HepG2 (cell line): ENCODE measurements around the gene C1orf115. TPM values are rescaled to one million over a fixed set of nuclear protein-coding genes. Genes with fewer than 3 reads are reported as not detected.

Experiments
- AGO1 ChIP-seq: fragments of 200-400 bp; formaldehyde crosslinking; IDR thresholded peaks from 2 replicates; pipeline ENCODE4 v1.6.1; 2017; ENCODE audit warnings: mild to moderate bottlenecking, low read depth, low read length, moderate library complexity; ENCODE audit not compliant: poor library complexity, severe bottlenecking
- ARHGAP35 ChIP-seq: sonication (generic); formaldehyde crosslinking; IDR thresholded peaks from 2 replicates; pipeline ENCODE4 v1.9.0; 2022; ENCODE audit warnings: mild to moderate bottlenecking, inconsistent platforms, moderate library complexity, missing genetic modification reagents, borderline replicate concordance
- BCL3 ChIP-seq: sonication (generic); formaldehyde crosslinking; IDR thresholded peaks from 2 replicates; pipeline ENCODE4 v1.5.1; 2020; ENCODE audit warnings: mild to moderate bottlenecking, missing genetic modification reagents, moderate library complexity
- FOXM1 ChIP-seq: sonication (generic); formaldehyde crosslinking; IDR thresholded peaks from 2 replicates; pipeline ENCODE4 v1.5.0; 2020; ENCODE audit warnings: missing genetic modification reagents
- IKZF1 ChIP-seq: fragments of 450-650 bp; IDR thresholded peaks from 2 replicates; pipeline ENCODE4 v1.7.1; 2016
- JARID2 ChIP-seq: sonication (generic); formaldehyde crosslinking; IDR thresholded peaks from 2 replicates; pipeline ENCODE4 v1.8.1; 2023; ENCODE audit warnings: missing genetic modification reagents, inconsistent platforms; ENCODE audit not compliant: insufficient replicate concordance
- MTA1 ChIP-seq: sonication (generic); formaldehyde crosslinking; IDR thresholded peaks from 2 replicates; pipeline ENCODE4 v1.4.0; 2020; ENCODE audit warnings: missing genetic modification reagents, mild to moderate bottlenecking, borderline replicate concordance
- MYPOP ChIP-seq: sonication (generic); formaldehyde crosslinking; IDR thresholded peaks from 2 replicates; pipeline ENCODE4 v1.8.1; 2023; ENCODE audit warnings: mild to moderate bottlenecking, moderate library complexity, missing genetic modification reagents
- NONO ChIP-seq, 2 experiments: fragments of 450-650 bp in 1 of 2; sonication (generic) in 1 of 2; formaldehyde crosslinking in 1 of 2; IDR thresholded peaks in 1 of 2; conservative IDR thresholded peaks in 1 of 2; 2 replicates each; pipeline versions ENCODE4 v1.6.1 to v1.8.0; 2017 to 2022; ENCODE audit warnings: mild to moderate bottlenecking in 1 of 2, missing genetic modification reagents in 1 of 2, moderate library complexity in 1 of 2
- PLSCR1 ChIP-seq: sonication (generic); formaldehyde crosslinking; IDR thresholded peaks from 2 replicates; pipeline ENCODE4 v1.5.0; 2020; ENCODE audit warnings: missing genetic modification reagents, mild to moderate bottlenecking, borderline replicate concordance
- SMYD3 ChIP-seq: sonication (generic); formaldehyde crosslinking; IDR thresholded peaks from 2 replicates; pipeline ENCODE4 v1.8.1; 2023; ENCODE audit warnings: mild to moderate bottlenecking, missing genetic modification reagents
- ZBTB20 ChIP-seq: sonication (generic); formaldehyde crosslinking; IDR thresholded peaks from 2 replicates; pipeline ENCODE4 v1.8.1; 2023; ENCODE audit warnings: missing genetic modification reagents, low read depth, mild to moderate bottlenecking, borderline replicate concordance
- ZGPAT ChIP-seq: IDR thresholded peaks from 2 replicates; pipeline ENCODE4 v1.6.1; 2016; ENCODE audit warnings: mild to moderate bottlenecking
- ZNF136 ChIP-seq: sonication (generic); formaldehyde crosslinking; IDR thresholded peaks from 2 replicates; pipeline ENCODE4 v1.8.1; 2022; ENCODE audit warnings: low read depth, mild to moderate bottlenecking, moderate library complexity, missing genetic modification reagents
- ZNF296 ChIP-seq: sonication (generic); formaldehyde crosslinking; conservative IDR thresholded peaks from 2 replicates; pipeline ENCODE4 v1.5.0; 2020; ENCODE audit warnings: mild to moderate bottlenecking, missing genetic modification reagents
- ZNF451 ChIP-seq: sonication (generic); formaldehyde crosslinking; IDR thresholded peaks from 2 replicates; pipeline ENCODE4 v1.5.0; 2020; ENCODE audit warnings: mild to moderate bottlenecking, missing genetic modification reagents
- ZNF510 ChIP-seq: sonication (generic); formaldehyde crosslinking; IDR thresholded peaks from 2 replicates; pipeline ENCODE4 v1.4.0; 2020; ENCODE audit warnings: low read depth, mild to moderate bottlenecking, missing genetic modification reagents
- ZNF547 ChIP-seq: sonication (generic); formaldehyde crosslinking; IDR thresholded peaks from 2 replicates; pipeline ENCODE4 v1.5.1; 2020; ENCODE audit warnings: mild to moderate bottlenecking, missing genetic modification reagents
- ZNF562 ChIP-seq: sonication (generic); formaldehyde crosslinking; IDR thresholded peaks from 2 replicates; pipeline ENCODE4 v1.8.0; 2022; ENCODE audit warnings: missing genetic modification reagents, borderline replicate concordance
- ZNF563 ChIP-seq: sonication (generic); formaldehyde crosslinking; IDR thresholded peaks from 2 replicates; pipeline ENCODE4 v1.8.0; 2022; ENCODE audit warnings: mild to moderate bottlenecking, moderate library complexity, missing genetic modification reagents
- ZNF784 ChIP-seq: sonication (generic); formaldehyde crosslinking; IDR thresholded peaks from 2 replicates; pipeline ENCODE4 v1.5.1; 2020; ENCODE audit warnings: missing genetic modification reagents, mild to moderate bottlenecking, borderline replicate concordance
- ZNF850 ChIP-seq: sonication (generic); formaldehyde crosslinking; conservative IDR thresholded peaks from 2 replicates; pipeline ENCODE4 v1.9.0; 2021; ENCODE audit warnings: mild to moderate bottlenecking, missing genetic modification reagents
- ZNF879 ChIP-seq: sonication (generic); formaldehyde crosslinking; IDR thresholded peaks from 2 replicates; pipeline ENCODE4 v1.8.1; 2023; ENCODE audit warnings: missing genetic modification reagents
- polyA plus RNA-seq, 8 experiments: library from polyadenylated mRNA; depleted of rRNA in 3 of 8; stranded (reverse) in 7 of 8; unstranded in 1 of 8; fragments of >200 nt; fragmentation: Illumina TruSeq in 4 of 8; extraction: Trizol in 4 of 8; gene quantifications; 2 replicates each; pipeline versions ENCODE4 v1.2.1 to v1.2.3, GENCODE V29; 2011 to 2016; ENCODE audit warnings: low read depth in 4 of 8, missing spikeins in 1 of 8, mixed read lengths in 1 of 8; ENCODE audit not compliant: insufficient read depth in 1 of 8
- total RNA-seq, 5 experiments: library from RNA; depleted of rRNA; stranded (reverse); fragments of >200 nt; fragmentation: Illumina TruSeq; extraction: Trizol; gene quantifications; 2 replicates each; pipeline ENCODE4 v1.2.3, GENCODE V29; 2016; ENCODE audit warnings: low read depth in 1 of 5

The C1orf115 gene
- total and polyA plus RNA-seq, 2 of the 13 experiments (the other 11 are each of a cell fraction or from before 2014, with no cell fraction given) = 25.2 to 85.9 TPM

GRCh38 chr1:220733086-220733601 lies 43.0 kb downstream of the C1orf115 start (continued):
- TF ChIP-seq ZNF136 (CRISPR knock-in tag) (no peak), BCL3 (CRISPR knock-in tag) (no peak), ZNF879 (CRISPR knock-in tag) (no peak), ZBTB20 (CRISPR knock-in tag) (no peak), IKZF1 (no peak), ZNF850 (CRISPR knock-in tag) (no peak), MTA1 (CRISPR knock-in tag) (no peak), NONO (IDR thresholded peaks at IDR 0.05) (no peak), NONO (CRISPR knock-in tag; conservative IDR thresholded peaks at IDR 0.05) (0 out of 2 replicates have a peak, but pooled peaks have one; percentile 36), ZGPAT (peak; percentile 44; the same call in 1 of the 2 replicates), ARHGAP35 (no peak), FOXM1 (CRISPR knock-in tag) (no peak), AGO1 (no peak), JARID2 (no peak), ZNF563 (CRISPR knock-in tag) (no peak), SMYD3 (CRISPR knock-in tag) (no peak), ZNF562 (CRISPR knock-in tag) (no peak), ZNF547 (CRISPR knock-in tag) (no peak), ZNF784 (CRISPR knock-in tag) (no peak), ZNF451 (CRISPR knock-in tag) (no peak), ZNF296 (CRISPR knock-in tag) (no peak), PLSCR1 (no peak), MYPOP (CRISPR knock-in tag) (no peak), ZNF510 (no peak)
